ENCODE measurements around the gene STARD9.
"Not testable (repeated sequence)": the region's sequence is repeated elsewhere in the genome, so short reads cannot be mapped to it uniquely, and the experiment has no call there.

STARD9 gene

DNA sequence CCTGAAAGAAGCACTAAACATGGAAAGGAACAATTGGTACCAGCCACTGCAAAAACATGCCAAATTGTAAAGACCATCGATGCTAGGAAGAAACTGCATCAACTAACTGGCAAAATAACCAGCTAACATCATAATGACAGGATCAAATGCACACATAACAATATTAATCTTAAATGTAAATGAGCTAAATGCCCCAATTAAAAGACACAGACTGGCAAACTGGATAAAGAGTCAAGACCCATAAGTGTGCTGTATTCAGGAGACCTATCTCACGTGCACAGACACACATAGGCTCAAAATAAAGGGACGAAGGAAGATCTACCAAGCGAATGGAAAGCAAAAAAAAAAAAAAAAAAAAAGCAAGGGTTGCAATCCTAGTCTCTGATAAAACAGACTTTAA lies 190.7 kb downstream of the STARD9 start:
- DNase-seq (ENCODE audit: low read depth in 2 of 2): not testable (repeated sequence)

All from stimulated activated CD8-positive, alpha-beta memory T cell treated with anti-CD3 and anti-CD28 coated beads, Interleukin-2, amount 100 ng/mL, for 48 hours (primary cell).